GM23338 (cell line): Measurements from ENCODE around the gene ABCC1. TPM values are rescaled to one million over a fixed set of nuclear protein-coding genes. Genes with fewer than 3 reads are reported as not detected.

Experiments
- ATAC-seq: fragments of 200-7000 bp; cut with Tn5 transposase; 3 replicates; pipeline ENCODE4 v1.9.1; 2020
- DNase-seq: peaks from one replicate; pipeline ENCODE4 v3.0.0-alpha.2; 2015; ENCODE audit warnings: low spot score
- H2AFZ ChIP-seq: fragments of 200-600 bp; sonication (generic); 2 replicates; pipeline ENCODE4 v1.8.0; 2016; ENCODE audit warnings: antibody characterized with exemption, mild to moderate bottlenecking, moderate library complexity
- H3F3A ChIP-seq: fragments of 200-600 bp; sonication (generic); replicated peaks from 2 replicates; pipeline ENCODE4 v1.8.0; 2017; ENCODE audit warnings: antibody characterized with exemption, mixed run types, low read depth
- H3K27ac ChIP-seq: fragments of 200-600 bp; sonication (generic); 2 replicates; pipeline ENCODE4 v1.6.1; 2016; ENCODE audit warnings: low read depth
- H3K27me3 ChIP-seq: fragments of 200-600 bp; sonication (generic); 2 replicates; pipeline ENCODE4 v1.8.0; 2016; ENCODE audit warnings: mild to moderate bottlenecking, mixed run types, moderate library complexity; ENCODE audit not compliant: insufficient read depth
- H3K36me3 ChIP-seq: fragments of 200-600 bp; sonication (generic); 2 replicates; pipeline ENCODE4 v1.8.0; 2016; ENCODE audit warnings: mild to moderate bottlenecking; ENCODE audit not compliant: insufficient read depth
- H3K4me1 ChIP-seq: fragments of 200-600 bp; sonication (generic); 2 replicates; pipeline ENCODE4 v1.8.0; 2016; ENCODE audit warnings: mild to moderate bottlenecking, moderate library complexity; ENCODE audit not compliant: insufficient read depth
- H3K4me2 ChIP-seq: fragments of 200-600 bp; sonication (generic); 2 replicates; pipeline ENCODE4 v1.7.1; 2017; ENCODE audit warnings: mixed run types
- H3K4me3 ChIP-seq: fragments of 200-600 bp; sonication (generic); 2 replicates; pipeline ENCODE4 v1.6.1; 2016; ENCODE audit warnings: mixed run types
- H3K79me2 ChIP-seq: fragments of 200-600 bp; sonication (generic); replicated peaks from 2 replicates; pipeline ENCODE4 v1.8.0; 2017; ENCODE audit warnings: mild to moderate bottlenecking; ENCODE audit not compliant: insufficient read depth
- H3K9me2 ChIP-seq: fragments of 200-600 bp; sonication (generic); 2 replicates; pipeline ENCODE4 v1.8.0; 2017; ENCODE audit not compliant: insufficient read depth
- H4K20me1 ChIP-seq: fragments of 200-600 bp; sonication (generic); replicated peaks from 2 replicates; pipeline ENCODE4 v1.8.0; 2017; ENCODE audit warnings: mild to moderate bottlenecking; ENCODE audit not compliant: insufficient read depth
- H3K27ac Mint-ChIP-seq: 2 replicates; pipeline ENCODE4 v1.8.0; 2020; ENCODE audit warnings: inconsistent platforms, mild to moderate bottlenecking, moderate library complexity, mixed read lengths
- H3K27me3 Mint-ChIP-seq: 3 replicates; pipeline ENCODE4 v1.8.0; 2022; ENCODE audit warnings: low read depth, mild to moderate bottlenecking, moderate library complexity, mixed read lengths, inconsistent platforms; ENCODE audit not compliant: insufficient read depth, poor library complexity
- H3K36me3 Mint-ChIP-seq: 3 replicates; pipeline ENCODE4 v1.8.0; 2021; ENCODE audit warnings: low read depth, mild to moderate bottlenecking, inconsistent platforms, moderate library complexity, mixed read lengths
- H3K4me1 Mint-ChIP-seq: 3 replicates; pipeline ENCODE4 v1.8.0; 2020; ENCODE audit warnings: mild to moderate bottlenecking, inconsistent platforms, mixed read lengths
- H3K4me3 Mint-ChIP-seq: 3 replicates; pipeline ENCODE4 v1.8.0; 2021; ENCODE audit warnings: moderate library complexity, mild to moderate bottlenecking, inconsistent platforms, mixed read lengths
- H3K9me3 Mint-ChIP-seq: 3 replicates; pipeline ENCODE4 v1.8.0; 2020; ENCODE audit warnings: moderate library complexity, mild to moderate bottlenecking, inconsistent platforms, mixed read lengths
- CREB1 ChIP-seq: fragments of 250-450 bp; sonication (Bioruptor Pico); IDR thresholded peaks from 2 replicates; pipeline ENCODE4 v1.5.0; 2020; ENCODE audit warnings: low read depth, mild to moderate bottlenecking, moderate library complexity
- EZH2 ChIP-seq: fragments of 200-600 bp; sonication (generic); IDR thresholded peaks from one replicate; pipeline ENCODE4 v1.8.0; 2017; ENCODE audit warnings: antibody characterized with exemption, mild to moderate bottlenecking, low read depth; ENCODE audit not compliant: unreplicated experiment
- EZH2phosphoT487 ChIP-seq: fragments of 200-600 bp; sonication (generic); IDR thresholded peaks from one replicate; pipeline ENCODE4 v1.8.1; 2018; ENCODE audit warnings: antibody characterized with exemption; ENCODE audit not compliant: unreplicated experiment
- JUNB ChIP-seq: IDR thresholded peaks from one replicate; pipeline ENCODE4 v1.6.1; 2016; ENCODE audit warnings: antibody characterized with exemption; ENCODE audit not compliant: unreplicated experiment
- NANOG ChIP-seq: IDR thresholded peaks from 2 replicates; pipeline ENCODE4 v1.6.1; 2016; ENCODE audit warnings: antibody characterized with exemption, borderline replicate concordance
- POLR2AphosphoS5 ChIP-seq: IDR thresholded peaks from 2 replicates; pipeline ENCODE4 v1.6.1; 2016; ENCODE audit warnings: antibody characterized with exemption, low read depth
- STAT1 ChIP-seq: IDR thresholded peaks from one replicate; pipeline ENCODE4 v1.6.1; 2016; ENCODE audit warnings: antibody characterized with exemption; ENCODE audit not compliant: unreplicated experiment
- ZNF331 ChIP-seq: fragments of 250-450 bp; sonication (Bioruptor Pico); IDR thresholded peaks from 2 replicates; pipeline ENCODE4 v1.5.0; 2020; ENCODE audit warnings: low read depth, mild to moderate bottlenecking, moderate library complexity
- polyA plus RNA-seq: library from polyadenylated mRNA; unstranded; fragments of >200 nt; fragmentation: Nextera tagmentation; extraction: Ambion mirVana; gene quantifications from 2 replicates; pipeline ENCODE4 v1.2.1, GENCODE V29; 2016
- total RNA-seq: library from RNA; depleted of rRNA; stranded (reverse); fragments of >200 nt; shearing (Covaris generic); gene quantifications from 2 replicates; pipeline ENCODE4 v1.2.3, GENCODE V29; 2014
- TF ChIP-seq, protein P1 (sequence below): IDR thresholded peaks from one replicate; pipeline ENCODE4 v1.6.1; 2018; ENCODE audit warnings: antibody characterized with exemption; ENCODE audit not compliant: unreplicated experiment
- TF ChIP-seq, protein P2 (sequence below), 2 experiments: fragments of 200-600 bp in 1 of 2; sonication (generic) in 1 of 2; conservative IDR thresholded peaks; 2 replicates each; pipeline versions ENCODE4 v1.5.1 to v1.6.1; 2016 to 2017; ENCODE audit warnings: antibody characterized with exemption in 2 of 2, low read depth in 2 of 2, mild to moderate bottlenecking in 2 of 2, moderate library complexity in 1 of 2
- TF ChIP-seq, protein P3 (sequence below): fragments of 250-450 bp; sonication (Bioruptor Pico); IDR thresholded peaks from 2 replicates; pipeline ENCODE4 v1.5.0; 2020; ENCODE audit warnings: mild to moderate bottlenecking, moderate library complexity

Gene ABCC1
- total and polyA plus RNA-seq, 2 experiments from 2014 or later: 11.0 to 46.6 TPM

DNA sequence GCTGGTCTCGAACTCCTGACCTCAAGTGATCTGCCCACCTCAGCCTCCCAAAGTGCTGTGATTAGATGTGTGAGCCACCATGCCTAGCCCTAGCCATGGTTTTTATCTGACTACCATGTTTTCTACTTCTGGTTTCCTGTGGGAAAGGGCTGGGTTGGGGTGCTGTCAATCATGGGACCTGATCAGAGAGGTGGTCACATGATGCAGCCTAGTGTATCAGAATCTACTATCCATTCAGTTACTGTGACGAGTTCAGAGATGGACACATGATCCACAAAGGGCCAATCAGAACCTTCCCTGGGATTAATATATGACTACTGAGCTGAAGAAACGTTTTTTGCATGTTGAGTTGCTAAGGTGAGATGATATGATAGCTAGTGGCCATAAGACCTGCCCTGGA is 214.8 kb downstream of the ABCC1 start (continued):
- TF ChIP-seq, protein P1, sequence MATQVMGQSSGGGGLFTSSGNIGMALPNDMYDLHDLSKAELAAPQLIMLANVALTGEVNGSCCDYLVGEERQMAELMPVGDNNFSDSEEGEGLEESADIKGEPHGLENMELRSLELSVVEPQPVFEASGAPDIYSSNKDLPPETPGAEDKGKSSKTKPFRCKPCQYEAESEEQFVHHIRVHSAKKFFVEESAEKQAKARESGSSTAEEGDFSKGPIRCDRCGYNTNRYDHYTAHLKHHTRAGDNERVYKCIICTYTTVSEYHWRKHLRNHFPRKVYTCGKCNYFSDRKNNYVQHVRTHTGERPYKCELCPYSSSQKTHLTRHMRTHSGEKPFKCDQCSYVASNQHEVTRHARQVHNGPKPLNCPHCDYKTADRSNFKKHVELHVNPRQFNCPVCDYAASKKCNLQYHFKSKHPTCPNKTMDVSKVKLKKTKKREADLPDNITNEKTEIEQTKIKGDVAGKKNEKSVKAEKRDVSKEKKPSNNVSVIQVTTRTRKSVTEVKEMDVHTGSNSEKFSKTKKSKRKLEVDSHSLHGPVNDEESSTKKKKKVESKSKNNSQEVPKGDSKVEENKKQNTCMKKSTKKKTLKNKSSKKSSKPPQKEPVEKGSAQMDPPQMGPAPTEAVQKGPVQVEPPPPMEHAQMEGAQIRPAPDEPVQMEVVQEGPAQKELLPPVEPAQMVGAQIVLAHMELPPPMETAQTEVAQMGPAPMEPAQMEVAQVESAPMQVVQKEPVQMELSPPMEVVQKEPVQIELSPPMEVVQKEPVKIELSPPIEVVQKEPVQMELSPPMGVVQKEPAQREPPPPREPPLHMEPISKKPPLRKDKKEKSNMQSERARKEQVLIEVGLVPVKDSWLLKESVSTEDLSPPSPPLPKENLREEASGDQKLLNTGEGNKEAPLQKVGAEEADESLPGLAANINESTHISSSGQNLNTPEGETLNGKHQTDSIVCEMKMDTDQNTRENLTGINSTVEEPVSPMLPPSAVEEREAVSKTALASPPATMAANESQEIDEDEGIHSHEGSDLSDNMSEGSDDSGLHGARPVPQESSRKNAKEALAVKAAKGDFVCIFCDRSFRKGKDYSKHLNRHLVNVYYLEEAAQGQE: no peak
- TF ChIP-seq ZNF331 (CRISPR knock-in tag) (no peak), POLR2AphosphoS5 (no peak), EZH2 (no peak), EZH2phosphoT487 (no peak), STAT1 (no peak), NANOG (no peak), CREB1 (no peak), JUNB (no peak)
- TF ChIP-seq, protein P2, sequence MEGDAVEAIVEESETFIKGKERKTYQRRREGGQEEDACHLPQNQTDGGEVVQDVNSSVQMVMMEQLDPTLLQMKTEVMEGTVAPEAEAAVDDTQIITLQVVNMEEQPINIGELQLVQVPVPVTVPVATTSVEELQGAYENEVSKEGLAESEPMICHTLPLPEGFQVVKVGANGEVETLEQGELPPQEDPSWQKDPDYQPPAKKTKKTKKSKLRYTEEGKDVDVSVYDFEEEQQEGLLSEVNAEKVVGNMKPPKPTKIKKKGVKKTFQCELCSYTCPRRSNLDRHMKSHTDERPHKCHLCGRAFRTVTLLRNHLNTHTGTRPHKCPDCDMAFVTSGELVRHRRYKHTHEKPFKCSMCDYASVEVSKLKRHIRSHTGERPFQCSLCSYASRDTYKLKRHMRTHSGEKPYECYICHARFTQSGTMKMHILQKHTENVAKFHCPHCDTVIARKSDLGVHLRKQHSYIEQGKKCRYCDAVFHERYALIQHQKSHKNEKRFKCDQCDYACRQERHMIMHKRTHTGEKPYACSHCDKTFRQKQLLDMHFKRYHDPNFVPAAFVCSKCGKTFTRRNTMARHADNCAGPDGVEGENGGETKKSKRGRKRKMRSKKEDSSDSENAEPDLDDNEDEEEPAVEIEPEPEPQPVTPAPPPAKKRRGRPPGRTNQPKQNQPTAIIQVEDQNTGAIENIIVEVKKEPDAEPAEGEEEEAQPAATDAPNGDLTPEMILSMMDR (conservative IDR thresholded peaks at IDR 0.05; ENCODE audit: low read depth in 2 of 2): no peak

DNA sequence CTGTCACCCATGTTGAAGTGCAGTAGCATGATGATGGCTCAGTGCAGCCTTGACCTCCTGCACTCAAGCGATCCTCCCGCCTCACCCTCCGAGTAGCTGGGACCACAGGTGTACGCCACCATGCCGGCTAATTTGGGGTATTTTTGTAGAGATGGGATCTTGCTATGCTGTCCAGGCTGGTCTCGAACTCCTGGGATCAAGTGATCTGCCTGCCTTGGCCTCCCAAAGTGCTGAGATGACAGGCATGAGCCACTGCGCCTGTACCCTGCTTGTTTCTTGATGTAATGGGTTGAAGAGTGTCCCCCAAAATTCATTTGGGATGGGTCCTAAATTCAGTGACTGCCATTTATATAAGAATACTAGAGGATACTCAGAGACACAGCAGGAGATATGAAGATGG is 216.7 kb downstream of the ABCC1 start:
- no peak overlapping the region for H3K27ac Mint-ChIP-seq
- H2AFZ ChIP-seq: no peak overlapping the region
- no peaks in the 10 kb centered on the region for H3K36me3 ChIP-seq
- no peaks in the 10 kb centered on the region for H3K27me3 ChIP-seq
- H3K9me3 Mint-ChIP-seq: peaks cover 11% of the 10 kb centered on the region; the same call in 2 of the 3 replicates
- no peak overlapping the region for H3K4me3 Mint-ChIP-seq
- H3K36me3 Mint-ChIP-seq: peaks cover 3% of the 10 kb centered on the region; the same call in 2 of the 3 replicates
- no peaks in the 10 kb centered on the region for H4K20me1 ChIP-seq
- DNase-seq (no peak), ATAC-seq (no peak)
- no peaks in the 10 kb centered on the region for H3F3A ChIP-seq
- peaks cover 13% of the 10 kb centered on the region for H3K27me3 Mint-ChIP-seq
- H3K4me1 Mint-ChIP-seq: no peaks in the 10 kb centered on the region
- H3K9me2 ChIP-seq: no peaks in the 10 kb centered on the region; the same call in 1 of the 2 replicates
- no peak overlapping the region for H3K4me3 ChIP-seq
- no peaks in the 10 kb centered on the region for H3K79me2 ChIP-seq
- no peaks in the 10 kb centered on the region for H3K4me1 ChIP-seq
- no peak overlapping the region for H3K27ac ChIP-seq
- no peak overlapping the region for H3K4me2 ChIP-seq
- TF ChIP-seq EZH2phosphoT487 (no peak), CREB1 (no peak), STAT1 (no peak), JUNB (no peak), EZH2 (no peak)
- TF ChIP-seq, protein P3, sequence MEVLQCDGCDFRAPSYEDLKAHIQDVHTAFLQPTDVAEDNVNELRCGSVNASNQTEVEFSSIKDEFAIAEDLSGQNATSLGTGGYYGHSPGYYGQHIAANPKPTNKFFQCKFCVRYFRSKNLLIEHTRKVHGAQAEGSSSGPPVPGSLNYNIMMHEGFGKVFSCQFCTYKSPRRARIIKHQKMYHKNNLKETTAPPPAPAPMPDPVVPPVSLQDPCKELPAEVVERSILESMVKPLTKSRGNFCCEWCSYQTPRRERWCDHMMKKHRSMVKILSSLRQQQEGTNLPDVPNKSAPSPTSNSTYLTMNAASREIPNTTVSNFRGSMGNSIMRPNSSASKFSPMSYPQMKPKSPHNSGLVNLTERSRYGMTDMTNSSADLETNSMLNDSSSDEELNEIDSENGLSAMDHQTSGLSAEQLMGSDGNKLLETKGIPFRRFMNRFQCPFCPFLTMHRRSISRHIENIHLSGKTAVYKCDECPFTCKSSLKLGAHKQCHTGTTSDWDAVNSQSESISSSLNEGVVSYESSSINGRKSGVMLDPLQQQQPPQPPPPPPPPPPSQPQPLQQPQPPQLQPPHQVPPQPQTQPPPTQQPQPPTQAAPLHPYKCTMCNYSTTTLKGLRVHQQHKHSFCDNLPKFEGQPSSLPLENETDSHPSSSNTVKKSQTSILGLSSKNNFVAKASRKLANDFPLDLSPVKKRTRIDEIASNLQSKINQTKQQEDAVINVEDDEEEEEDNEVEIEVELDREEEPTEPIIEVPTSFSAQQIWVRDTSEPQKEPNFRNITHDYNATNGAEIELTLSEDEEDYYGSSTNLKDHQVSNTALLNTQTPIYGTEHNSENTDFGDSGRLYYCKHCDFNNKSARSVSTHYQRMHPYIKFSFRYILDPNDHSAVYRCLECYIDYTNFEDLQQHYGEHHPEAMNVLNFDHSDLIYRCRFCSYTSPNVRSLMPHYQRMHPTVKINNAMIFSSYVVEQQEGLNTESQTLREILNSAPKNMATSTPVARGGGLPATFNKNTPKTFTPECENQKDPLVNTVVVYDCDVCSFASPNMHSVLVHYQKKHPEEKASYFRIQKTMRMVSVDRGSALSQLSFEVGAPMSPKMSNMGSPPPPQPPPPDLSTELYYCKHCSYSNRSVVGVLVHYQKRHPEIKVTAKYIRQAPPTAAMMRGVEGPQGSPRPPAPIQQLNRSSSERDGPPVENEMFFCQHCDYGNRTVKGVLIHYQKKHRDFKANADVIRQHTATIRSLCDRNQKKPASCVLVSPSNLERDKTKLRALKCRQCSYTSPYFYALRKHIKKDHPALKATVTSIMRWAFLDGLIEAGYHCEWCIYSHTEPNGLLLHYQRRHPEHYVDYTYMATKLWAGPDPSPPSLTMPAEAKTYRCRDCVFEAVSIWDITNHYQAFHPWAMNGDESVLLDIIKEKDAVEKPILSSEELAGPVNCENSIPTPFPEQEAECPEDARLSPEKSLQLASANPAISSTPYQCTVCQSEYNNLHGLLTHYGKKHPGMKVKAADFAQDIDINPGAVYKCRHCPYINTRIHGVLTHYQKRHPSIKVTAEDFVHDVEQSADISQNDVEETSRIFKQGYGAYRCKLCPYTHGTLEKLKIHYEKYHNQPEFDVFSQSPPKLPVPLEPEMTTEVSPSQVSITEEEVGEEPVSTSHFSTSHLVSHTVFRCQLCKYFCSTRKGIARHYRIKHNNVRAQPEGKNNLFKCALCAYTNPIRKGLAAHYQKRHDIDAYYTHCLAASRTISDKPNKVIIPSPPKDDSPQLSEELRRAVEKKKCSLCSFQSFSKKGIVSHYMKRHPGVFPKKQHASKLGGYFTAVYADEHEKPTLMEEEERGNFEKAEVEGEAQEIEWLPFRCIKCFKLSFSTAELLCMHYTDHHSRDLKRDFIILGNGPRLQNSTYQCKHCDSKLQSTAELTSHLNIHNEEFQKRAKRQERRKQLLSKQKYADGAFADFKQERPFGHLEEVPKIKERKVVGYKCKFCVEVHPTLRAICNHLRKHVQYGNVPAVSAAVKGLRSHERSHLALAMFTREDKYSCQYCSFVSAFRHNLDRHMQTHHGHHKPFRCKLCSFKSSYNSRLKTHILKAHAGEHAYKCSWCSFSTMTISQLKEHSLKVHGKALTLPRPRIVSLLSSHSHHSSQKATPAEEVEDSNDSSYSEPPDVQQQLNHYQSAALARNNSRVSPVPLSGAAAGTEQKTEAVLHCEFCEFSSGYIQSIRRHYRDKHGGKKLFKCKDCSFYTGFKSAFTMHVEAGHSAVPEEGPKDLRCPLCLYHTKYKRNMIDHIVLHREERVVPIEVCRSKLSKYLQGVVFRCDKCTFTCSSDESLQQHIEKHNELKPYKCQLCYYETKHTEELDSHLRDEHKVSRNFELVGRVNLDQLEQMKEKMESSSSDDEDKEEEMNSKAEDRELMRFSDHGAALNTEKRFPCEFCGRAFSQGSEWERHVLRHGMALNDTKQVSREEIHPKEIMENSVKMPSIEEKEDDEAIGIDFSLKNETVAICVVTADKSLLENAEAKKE: no peak
